Liver (tissue), 9 donors: ENCODE data around the gene EFHB. TPM values are rescaled to one million over a fixed set of nuclear protein-coding genes. Genes with fewer than 3 reads are reported as not detected.

ENCODE experiments used
- DNase-seq: peaks from one replicate; pipeline ENCODE4 v3.0.0-alpha.2; 2017; ENCODE audit warnings: low spot score
- H3K27ac ChIP-seq, 2 donors: one replicate each; pipeline ENCODE4 v1.7.0; 2013; ENCODE audit warnings: inconsistent platforms in 2 of 2, low read length in 2 of 2, control low read depth in 1 of 2, low read depth in 1 of 2, mild to moderate bottlenecking in 1 of 2
- H3K27me3 ChIP-seq, 4 donors: one replicate each; pipeline versions ENCODE4 v1.6.1 to v1.7.0; 2013; ENCODE audit warnings: low read length in 3 of 4, inconsistent platforms in 1 of 4, mild to moderate bottlenecking in 1 of 4, moderate library complexity in 1 of 4; ENCODE audit not compliant: control insufficient read depth in 4 of 4, insufficient read depth in 4 of 4
- H3K36me3 ChIP-seq, 4 donors: one replicate each; pipeline versions ENCODE4 v1.6.1 to v1.7.0; 2013; ENCODE audit warnings: low read length in 3 of 4, mild to moderate bottlenecking in 3 of 4, low read depth in 1 of 4, moderate library complexity in 1 of 4; ENCODE audit not compliant: control insufficient read depth in 4 of 4, insufficient read depth in 3 of 4
- H3K4me1 ChIP-seq, 4 donors: one replicate each; pipeline versions ENCODE4 v1.6.1 to v1.7.0; 2013; ENCODE audit warnings: low read length in 3 of 4, mild to moderate bottlenecking in 3 of 4, moderate library complexity in 1 of 4; ENCODE audit not compliant: control insufficient read depth in 4 of 4, insufficient read depth in 4 of 4
- H3K4me3 ChIP-seq, 3 donors: one replicate each; pipeline versions ENCODE4 v1.6.1 to v1.7.0; 2013; ENCODE audit warnings: low read length in 3 of 3, control low read depth in 1 of 3, low read depth in 1 of 3, mild to moderate bottlenecking in 1 of 3
- H3K9ac ChIP-seq, 2 donors: one replicate each; pipeline ENCODE4 v1.7.0; 2013; ENCODE audit warnings: low read length in 2 of 2, mild to moderate bottlenecking in 2 of 2, moderate library complexity in 2 of 2, control low read depth in 1 of 2, low read depth in 1 of 2
- H3K9me3 ChIP-seq, 4 donors: one replicate each; pipeline versions ENCODE4 v1.6.1 to v1.7.0; 2013; ENCODE audit warnings: low read length in 3 of 4; ENCODE audit not compliant: control insufficient read depth in 4 of 4
- CTCF ChIP-seq: fragments of 150-350 bp; IDR thresholded peaks from 2 replicates; pipeline ENCODE4 v1.5.1; 2017; ENCODE audit warnings: improper control_type of control experiment, low read depth, low read length; ENCODE audit not compliant: missing input control
- EGR1 ChIP-seq, 2 donors: IDR thresholded peaks; 2 replicates each; pipeline ENCODE4 v1.6.1; 2016 to 2018; ENCODE audit warnings: antibody characterized with exemption in 2 of 2, low read depth in 2 of 2
- FOXA1 ChIP-seq: IDR thresholded peaks from 2 replicates; pipeline ENCODE4 v1.6.1; 2016; ENCODE audit warnings: antibody characterized with exemption
- FOXA2 ChIP-seq: IDR thresholded peaks from 2 replicates; pipeline ENCODE4 v1.6.1; 2016; ENCODE audit warnings: antibody characterized with exemption
- GABPA ChIP-seq, 2 donors: IDR thresholded peaks in 1 of 2; conservative IDR thresholded peaks in 1 of 2; 2 replicates each; pipeline ENCODE4 v1.6.1; 2016; ENCODE audit warnings: antibody characterized with exemption in 2 of 2, mild to moderate bottlenecking in 1 of 2, moderate library complexity in 1 of 2
- HNF4A ChIP-seq, 2 donors: conservative IDR thresholded peaks; 2 replicates each; pipeline ENCODE4 v1.6.1; 2016; ENCODE audit warnings: antibody characterized with exemption in 2 of 2, mild to moderate bottlenecking in 2 of 2
- HNF4G ChIP-seq: IDR thresholded peaks from 2 replicates; pipeline ENCODE4 v1.6.1; 2016; ENCODE audit warnings: antibody characterized with exemption
- JUND ChIP-seq, 2 donors: IDR thresholded peaks; 2 replicates each; pipeline ENCODE4 v1.6.1; 2016; ENCODE audit warnings: antibody characterized with exemption in 2 of 2
- NR2F2 ChIP-seq: IDR thresholded peaks from 2 replicates; pipeline ENCODE4 v1.6.1; 2016; ENCODE audit warnings: antibody characterized with exemption
- RAD21 ChIP-seq, 2 donors: IDR thresholded peaks; 2 replicates each; pipeline ENCODE4 v1.6.1; 2016; ENCODE audit warnings: antibody characterized with exemption in 2 of 2, mild to moderate bottlenecking in 2 of 2
- SP1 ChIP-seq: IDR thresholded peaks from 2 replicates; pipeline ENCODE4 v1.6.1; 2018; ENCODE audit warnings: antibody characterized with exemption, mild to moderate bottlenecking
- TAF1 ChIP-seq: conservative IDR thresholded peaks from 2 replicates; pipeline ENCODE4 v1.6.1; 2016; ENCODE audit warnings: antibody characterized with exemption, mild to moderate bottlenecking
- YY1 ChIP-seq: IDR thresholded peaks from 2 replicates; pipeline ENCODE4 v1.6.1; 2016; ENCODE audit warnings: antibody characterized with exemption, mild to moderate bottlenecking
- ZBTB33 ChIP-seq: IDR thresholded peaks from 2 replicates; pipeline ENCODE4 v1.6.1; 2016; ENCODE audit warnings: antibody characterized with exemption
- WGBS: extraction: QIAGEN DNeasy Blood & Tissue Kit; methylation state at CpG from one replicate; pipeline ENCODE4 v1.1.7; 2013; 5-methylcytosine and 5-hydroxymethylcytosine counted together
- polyA plus RNA-seq, 2 donors: library from polyadenylated mRNA; stranded (reverse) in 1 of 2; unstranded in 1 of 2; fragments of 200-250 nt in 1 of 2; fragments of >200 nt in 1 of 2; fragmentation: Nextera tagmentation in 1 of 2; extraction: Ambion mirVana in 1 of 2; gene quantifications; one replicate each; pipeline versions ENCODE4 v1.2.1 to v1.2.3, GENCODE V29; 2013 to 2015
- total RNA-seq, 2 donors: library from RNA; depleted of rRNA; stranded (reverse); fragments of >200 nt; gene quantifications; one replicate each; pipeline ENCODE4 v1.2.3, GENCODE V29; 2014
- TF ChIP-seq, protein P1 (sequence below): IDR thresholded peaks from 2 replicates; pipeline ENCODE4 v1.6.1; 2016; ENCODE audit warnings: antibody characterized with exemption
- TF ChIP-seq, protein P2 (sequence below): IDR thresholded peaks from 2 replicates; pipeline ENCODE4 v1.6.1; 2016; ENCODE audit warnings: antibody characterized with exemption
- TF ChIP-seq, protein P3 (sequence below): IDR thresholded peaks from 2 replicates; pipeline ENCODE4 v1.6.1; 2016; ENCODE audit warnings: antibody characterized with exemption, mild to moderate bottlenecking
- donor health status: healthy.
- donor health status: healthy.
- donor health status: healthy.
- donor health status: healthy.
- donor health status: healthy.

EFHB gene
- total and polyA plus RNA-seq, 4 donors = 0.05 to 0.37 (median 0.33) TPM; not detected in 1

DNA sequence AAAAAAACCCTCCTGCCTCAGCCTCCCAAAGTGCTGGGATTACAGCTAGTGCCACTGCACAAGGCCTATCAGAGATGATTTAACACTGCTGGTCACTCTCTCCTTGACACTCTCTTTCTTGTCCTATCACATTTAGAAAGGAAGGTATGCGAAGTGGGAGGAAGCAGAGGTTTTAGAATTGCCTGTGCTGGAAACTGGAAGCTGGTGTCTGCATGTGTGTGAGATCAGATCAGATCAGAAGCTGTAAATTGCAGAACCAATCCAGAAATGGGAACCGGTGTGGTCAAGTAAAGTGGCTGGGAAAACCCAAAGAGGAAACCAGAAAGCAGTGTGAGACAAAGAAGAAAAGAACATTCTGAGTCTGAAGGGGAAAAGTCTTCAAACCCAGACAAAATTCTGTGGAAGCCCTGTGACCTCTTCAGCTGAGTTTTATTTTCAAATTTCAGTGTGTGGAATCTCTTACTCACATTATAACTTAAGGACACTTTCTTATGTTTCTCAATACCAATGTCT lies 2.8 kb downstream of the EFHB start:
- Histone ChIP-seq H3K4me3 (no peak overlapping the region), H3K4me1 (no peaks in the 10 kb centered on the region), H3K27ac (no peak overlapping the region), H3K9ac (no peak overlapping the region), H3K9me3 (no peaks in the 10 kb centered on the region), H3K36me3 (no peaks in the 10 kb centered on the region), H3K27me3 (peaks cover 0 to 6% (median under 1%) of the 10 kb centered on the region in 4 donors)
- WGBS = 71% methylated on average over 2 of the region's 2 CpGs
- DNase-seq = no peak
- TF ChIP-seq FOXA2 (no peak), HNF4A (conservative IDR thresholded peaks at IDR 0.05) (no peak), CTCF (no peak), FOXA1 (no peak), TAF1 (no peak), GABPA (IDR thresholded peaks at IDR 0.05 in 1 of 2, conservative IDR thresholded peaks at IDR 0.05 in 1 of 2) (no peak), HNF4G (no peak), SP1 (no peak), YY1 (no peak), RAD21 (IDR thresholded peaks at IDR 0.05) (no peak), EGR1 (IDR thresholded peaks at IDR 0.05; ENCODE audit: low read depth in 2 of 2) (no peak)
- TF ChIP-seq, protein P1, sequence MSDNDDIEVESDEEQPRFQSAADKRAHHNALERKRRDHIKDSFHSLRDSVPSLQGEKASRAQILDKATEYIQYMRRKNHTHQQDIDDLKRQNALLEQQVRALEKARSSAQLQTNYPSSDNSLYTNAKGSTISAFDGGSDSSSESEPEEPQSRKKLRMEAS = no peak
- TF ChIP-seq, protein P2, sequence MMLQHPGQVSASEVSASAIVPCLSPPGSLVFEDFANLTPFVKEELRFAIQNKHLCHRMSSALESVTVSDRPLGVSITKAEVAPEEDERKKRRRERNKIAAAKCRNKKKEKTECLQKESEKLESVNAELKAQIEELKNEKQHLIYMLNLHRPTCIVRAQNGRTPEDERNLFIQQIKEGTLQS = no peak

DNA sequence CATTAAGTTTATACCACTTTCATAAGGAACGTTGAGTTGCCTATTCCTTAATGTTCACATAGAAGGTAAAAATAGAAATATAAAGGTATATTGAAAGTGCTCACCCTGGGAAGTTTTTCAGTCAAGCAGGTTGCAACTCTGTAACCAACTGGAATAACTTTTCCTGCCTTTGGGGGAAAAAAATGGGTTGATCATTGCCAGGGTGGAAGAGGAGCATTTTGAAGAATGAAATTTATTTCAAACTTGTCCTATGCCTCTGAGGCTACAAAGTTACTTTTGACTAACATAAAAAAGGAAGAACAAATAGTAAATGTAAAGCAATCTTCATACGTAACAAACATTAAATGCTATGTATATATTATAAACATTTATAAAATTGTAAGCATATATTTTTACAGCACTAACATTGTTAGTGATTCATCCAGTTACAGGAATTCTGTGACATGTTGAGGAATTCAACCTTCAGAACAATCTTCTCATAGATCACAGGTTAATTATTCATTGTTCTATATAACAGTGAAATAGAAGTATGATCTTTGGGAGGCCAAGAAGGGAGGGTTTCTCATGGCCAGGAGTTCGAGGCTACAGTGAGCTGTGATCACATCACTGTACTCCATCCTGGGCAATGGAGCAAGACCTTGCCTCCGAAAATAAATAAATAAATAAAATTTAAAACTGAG lies 13.5 kb downstream of the EFHB start:
- Histone ChIP-seq H3K36me3 (no peaks in the 10 kb centered on the region), H3K9ac (no peak overlapping the region), H3K4me1 (no peaks in the 10 kb centered on the region), H3K27me3 (no peaks in the 10 kb centered on the region), H3K4me3 (no peak overlapping the region), H3K9me3 (no peaks in the 10 kb centered on the region), H3K27ac (no peak overlapping the region)
- TF ChIP-seq CTCF (no peak), NR2F2 (no peak), ZBTB33 (no peak), SP1 (no peak), HNF4A (conservative IDR thresholded peaks at IDR 0.05) (no peak), YY1 (no peak), JUND (IDR thresholded peaks at IDR 0.05) (no peak), HNF4G (no peak), TAF1 (no peak), GABPA (IDR thresholded peaks at IDR 0.05 in 1 of 2, conservative IDR thresholded peaks at IDR 0.05 in 1 of 2) (no peak)
- TF ChIP-seq, protein P3, sequence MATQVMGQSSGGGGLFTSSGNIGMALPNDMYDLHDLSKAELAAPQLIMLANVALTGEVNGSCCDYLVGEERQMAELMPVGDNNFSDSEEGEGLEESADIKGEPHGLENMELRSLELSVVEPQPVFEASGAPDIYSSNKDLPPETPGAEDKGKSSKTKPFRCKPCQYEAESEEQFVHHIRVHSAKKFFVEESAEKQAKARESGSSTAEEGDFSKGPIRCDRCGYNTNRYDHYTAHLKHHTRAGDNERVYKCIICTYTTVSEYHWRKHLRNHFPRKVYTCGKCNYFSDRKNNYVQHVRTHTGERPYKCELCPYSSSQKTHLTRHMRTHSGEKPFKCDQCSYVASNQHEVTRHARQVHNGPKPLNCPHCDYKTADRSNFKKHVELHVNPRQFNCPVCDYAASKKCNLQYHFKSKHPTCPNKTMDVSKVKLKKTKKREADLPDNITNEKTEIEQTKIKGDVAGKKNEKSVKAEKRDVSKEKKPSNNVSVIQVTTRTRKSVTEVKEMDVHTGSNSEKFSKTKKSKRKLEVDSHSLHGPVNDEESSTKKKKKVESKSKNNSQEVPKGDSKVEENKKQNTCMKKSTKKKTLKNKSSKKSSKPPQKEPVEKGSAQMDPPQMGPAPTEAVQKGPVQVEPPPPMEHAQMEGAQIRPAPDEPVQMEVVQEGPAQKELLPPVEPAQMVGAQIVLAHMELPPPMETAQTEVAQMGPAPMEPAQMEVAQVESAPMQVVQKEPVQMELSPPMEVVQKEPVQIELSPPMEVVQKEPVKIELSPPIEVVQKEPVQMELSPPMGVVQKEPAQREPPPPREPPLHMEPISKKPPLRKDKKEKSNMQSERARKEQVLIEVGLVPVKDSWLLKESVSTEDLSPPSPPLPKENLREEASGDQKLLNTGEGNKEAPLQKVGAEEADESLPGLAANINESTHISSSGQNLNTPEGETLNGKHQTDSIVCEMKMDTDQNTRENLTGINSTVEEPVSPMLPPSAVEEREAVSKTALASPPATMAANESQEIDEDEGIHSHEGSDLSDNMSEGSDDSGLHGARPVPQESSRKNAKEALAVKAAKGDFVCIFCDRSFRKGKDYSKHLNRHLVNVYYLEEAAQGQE = no peak
- TF ChIP-seq, protein P2 = no peak
- 86% methylated on average over 4 of the region's 4 CpGs for WGBS
- no peak for DNase-seq
